NCI-H2029 treated with DMSO at 0.1 percent for 48 hours (cell line): Measurements from ENCODE around the gene SBNO1.
"Not testable (repeated sequence)": the region's sequence is repeated elsewhere in the genome, so short reads cannot be mapped to it uniquely, and the experiment has no call there.

Experiments
- DNase-seq: peaks from one replicate; lab custom pipeline; 2025; lab: John Stamatoyannopoulos, UW

Gene SBNO1

DNA sequence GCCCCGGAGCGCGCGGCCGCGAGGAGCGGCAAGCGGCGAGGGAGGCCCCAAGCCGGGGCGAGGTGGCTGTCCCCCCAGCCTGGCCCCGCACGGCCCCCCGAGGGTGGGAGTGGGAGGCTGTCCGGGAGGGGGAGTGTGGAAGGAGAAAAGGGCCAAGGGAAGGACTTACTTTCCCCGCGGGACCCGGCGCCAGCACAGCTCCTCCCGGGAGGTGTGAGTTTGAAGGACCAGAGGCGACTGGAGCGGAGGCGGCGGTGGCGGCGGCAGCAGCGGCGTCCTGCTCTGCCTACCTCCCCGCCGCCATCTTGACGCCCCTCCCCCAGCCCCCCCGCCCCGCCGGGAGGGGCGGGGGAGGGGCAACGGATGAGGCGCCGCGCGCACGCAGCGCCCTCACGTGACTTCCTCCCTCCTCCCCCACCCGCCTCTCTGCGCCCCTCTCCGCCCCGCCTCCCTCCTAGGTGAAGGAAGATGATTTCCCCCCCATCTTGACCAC lies at the start of gene SBNO1:
Gene SBNO1, minus strand, starts transcription at position 316 of the 493 bp plus-strand sequence. CDS start 14,406 bp downstream, outside the sequence.
- peak; percentile 88 for DNase-seq

DNA sequence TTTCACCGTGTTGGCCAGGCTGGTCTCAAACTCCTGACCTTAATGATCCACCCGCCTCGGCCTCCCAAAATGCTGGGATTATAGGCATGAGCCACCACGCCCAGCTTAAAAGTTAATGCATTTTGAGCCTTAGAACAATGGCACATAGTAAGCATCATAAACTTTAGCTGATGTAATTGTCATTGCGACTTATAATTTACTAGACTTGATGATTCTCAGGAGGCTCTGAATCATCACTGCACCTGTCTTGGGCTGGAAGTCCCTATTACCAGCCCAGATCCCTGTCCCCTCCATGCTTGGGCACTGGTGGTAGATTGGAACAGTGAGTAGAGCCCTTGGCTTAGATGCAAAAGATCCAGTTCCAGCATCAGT lies 45.4 kb upstream of the SBNO1 start:
- no peak for DNase-seq

DNA sequence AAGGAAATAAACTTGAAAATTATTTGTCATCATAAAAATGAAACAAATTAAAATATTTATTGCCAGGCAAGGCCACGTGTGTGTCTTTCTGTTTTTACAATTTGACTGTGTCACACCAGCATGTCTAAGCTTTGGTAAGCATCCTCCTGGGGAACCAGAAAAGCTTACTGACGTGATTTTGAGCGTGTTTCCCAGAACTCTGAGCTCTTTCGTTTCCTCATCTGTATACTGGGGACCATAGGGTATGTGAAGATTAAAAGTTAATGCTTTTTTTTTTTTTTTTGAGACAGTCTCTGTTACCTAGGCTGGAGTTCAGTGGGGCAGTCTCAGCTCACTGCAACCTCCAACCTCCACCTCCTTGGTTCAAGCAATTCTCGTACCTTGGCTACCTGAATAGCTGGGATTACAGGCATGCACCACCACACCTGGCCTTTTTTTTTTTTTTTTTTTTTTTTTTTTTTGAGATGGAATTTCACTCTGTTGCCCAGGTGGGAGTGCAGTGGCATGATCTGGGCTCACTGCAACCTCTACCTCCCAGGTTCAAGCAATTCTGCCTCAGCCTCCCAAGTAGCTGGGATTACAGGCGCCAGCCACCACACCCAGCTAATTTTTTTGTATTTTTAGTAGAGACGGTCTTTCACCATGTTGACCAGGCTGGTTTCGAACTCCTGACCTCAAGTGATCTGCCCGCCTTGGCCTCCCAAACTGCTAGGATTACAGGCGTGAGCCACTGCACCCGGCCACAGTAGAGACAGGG lies 44.8 kb upstream of the SBNO1 start:
- DNase-seq = not testable (repeated sequence)

DNA sequence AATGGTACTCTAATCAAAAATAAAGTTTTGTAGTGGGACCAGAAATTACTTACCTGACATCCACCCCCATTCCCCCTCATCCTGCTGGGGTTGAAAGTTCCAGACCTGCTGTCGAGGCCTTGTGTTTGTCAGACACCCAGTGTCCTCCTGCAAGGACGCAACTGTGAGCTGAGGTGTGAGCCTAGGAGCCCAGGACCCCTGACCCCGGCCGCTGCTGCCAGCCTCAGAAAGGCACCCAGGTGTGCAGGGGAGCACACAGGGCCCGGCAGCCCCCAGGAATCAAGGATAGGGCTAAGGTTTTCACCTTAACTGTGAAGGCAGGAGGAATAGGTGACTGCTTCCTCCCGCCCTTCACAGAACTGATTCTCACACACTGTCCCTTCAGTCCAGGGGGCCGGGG lies 44.0 kb upstream of the SBNO1 start:
- DNase-seq = not testable (repeated sequence)

DNA sequence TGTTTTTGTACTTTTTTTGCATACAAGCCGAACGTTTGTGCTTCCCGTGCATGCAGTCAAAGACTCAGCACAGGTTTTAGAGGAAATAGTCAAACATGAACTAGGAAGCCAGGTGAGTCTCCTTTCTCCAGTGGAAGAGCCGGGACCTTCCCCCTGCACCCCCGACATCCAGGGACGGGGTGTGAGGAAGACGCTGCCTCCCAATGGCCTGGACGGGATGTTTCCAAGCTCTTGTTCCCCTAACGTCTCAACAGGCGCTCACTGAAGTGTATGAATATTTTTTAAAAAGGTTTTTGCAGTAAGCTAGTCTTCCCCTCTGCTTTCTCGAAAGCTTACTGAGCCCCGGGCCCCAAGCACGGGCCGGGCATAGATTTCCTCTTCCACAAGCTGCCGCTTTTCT lies 43.3 kb upstream of the SBNO1 start:
- DNase-seq = not testable (repeated sequence)

DNA sequence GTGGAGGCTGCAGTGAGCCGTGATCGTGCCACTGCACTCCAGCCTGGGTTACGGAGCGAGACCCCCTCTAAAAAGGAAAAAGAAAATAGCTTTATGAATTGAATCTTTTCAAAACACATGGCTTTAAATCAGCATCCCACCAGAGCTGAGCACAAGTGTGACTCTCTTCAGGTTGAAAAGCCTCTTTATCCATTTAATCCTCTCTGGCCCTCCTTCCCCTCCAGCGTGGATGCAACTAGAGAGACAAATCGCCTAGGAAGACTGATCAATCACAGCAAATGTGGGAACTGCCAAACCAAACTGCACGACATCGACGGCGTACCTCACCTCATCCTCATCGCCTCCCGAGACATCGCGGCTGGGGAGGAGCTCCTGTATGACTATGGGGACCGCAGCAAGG lies 42.6 kb upstream of the SBNO1 start:
- DNase-seq = not testable (repeated sequence)

DNA sequence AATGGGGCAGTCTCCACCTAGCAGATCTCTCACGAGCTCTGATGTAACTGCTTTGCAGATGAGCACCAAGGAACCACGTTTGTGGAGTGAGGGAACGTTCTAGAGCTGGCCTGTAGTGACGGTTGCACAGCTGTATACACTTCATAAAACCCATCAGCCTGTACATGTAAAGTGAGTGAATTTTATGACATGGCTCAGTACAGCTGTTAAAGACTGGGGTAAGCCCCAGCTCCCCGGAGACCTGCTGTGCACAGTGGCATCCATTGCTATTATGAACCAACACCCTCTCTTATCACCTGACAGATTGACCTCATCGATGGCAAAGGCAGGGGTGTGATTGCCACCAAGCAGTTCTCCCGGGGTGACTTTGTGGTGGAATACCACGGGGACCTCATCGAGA lies 39.9 kb upstream of the SBNO1 start:
- DNase-seq = no peak

DNA sequence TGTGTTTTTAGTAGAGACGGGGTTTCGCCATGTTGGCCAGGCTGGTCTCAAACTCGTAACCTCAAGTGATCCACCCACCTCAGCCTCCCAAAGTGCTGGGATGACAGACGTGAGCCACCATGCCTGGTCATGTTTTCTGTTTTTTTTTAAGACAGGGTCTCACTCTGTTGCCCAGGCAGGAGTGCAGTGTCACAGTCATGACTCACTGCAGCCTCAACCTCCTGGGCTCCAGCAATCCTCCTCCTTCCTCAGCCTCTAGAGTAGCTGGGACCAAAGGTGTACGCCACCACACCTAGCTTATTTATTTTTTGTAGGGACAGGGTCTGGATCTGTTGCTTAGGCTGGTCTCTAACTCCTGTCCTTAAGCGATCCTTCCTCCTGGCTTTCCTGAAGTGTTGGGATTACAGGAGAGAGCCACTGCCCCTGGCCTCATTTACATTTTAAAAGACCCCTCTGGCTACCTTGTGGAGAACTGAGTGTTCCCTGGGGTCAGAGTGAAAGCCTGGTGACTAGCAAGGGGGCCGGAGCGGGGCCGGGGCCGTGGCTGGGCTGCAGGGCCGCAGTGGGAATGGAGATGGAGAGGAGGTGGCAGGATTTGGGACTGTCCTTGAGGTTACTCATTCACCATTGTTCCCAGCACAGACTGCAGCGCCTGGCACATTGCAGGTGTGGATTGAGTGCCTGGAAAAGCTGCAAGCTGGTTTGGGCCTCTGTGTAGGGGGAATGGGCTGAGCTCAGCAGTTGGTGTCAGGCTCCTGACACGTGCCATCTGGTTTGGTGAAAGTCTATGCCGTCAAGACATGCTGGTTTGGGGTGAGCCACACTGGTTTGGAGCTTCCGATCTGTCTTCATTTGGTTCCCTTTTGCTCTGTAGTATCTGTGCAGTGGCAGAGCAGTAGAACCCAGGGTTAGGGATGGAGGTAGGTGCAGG lies 37.4 kb upstream of the SBNO1 start:
- DNase-seq = no peak

DNA sequence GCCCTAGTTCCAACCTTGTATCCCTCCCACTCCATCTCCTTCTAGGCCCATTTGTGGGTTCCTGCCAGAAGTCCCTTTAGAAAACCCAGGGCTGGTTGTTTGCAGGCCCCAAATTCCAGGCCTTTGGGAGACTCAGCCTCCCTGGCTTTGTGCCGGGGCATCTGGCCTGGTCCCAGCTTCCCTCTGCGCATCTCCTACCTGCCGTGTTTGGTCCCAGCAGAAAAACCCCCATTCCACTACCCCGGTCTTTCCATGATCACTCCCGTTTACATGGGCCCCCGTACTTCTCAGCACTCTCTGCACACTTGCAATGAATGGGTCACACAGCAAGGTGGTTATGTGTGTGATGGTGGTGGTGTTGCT lies 34.6 kb upstream of the SBNO1 start:
- DNase-seq = no peak

DNA sequence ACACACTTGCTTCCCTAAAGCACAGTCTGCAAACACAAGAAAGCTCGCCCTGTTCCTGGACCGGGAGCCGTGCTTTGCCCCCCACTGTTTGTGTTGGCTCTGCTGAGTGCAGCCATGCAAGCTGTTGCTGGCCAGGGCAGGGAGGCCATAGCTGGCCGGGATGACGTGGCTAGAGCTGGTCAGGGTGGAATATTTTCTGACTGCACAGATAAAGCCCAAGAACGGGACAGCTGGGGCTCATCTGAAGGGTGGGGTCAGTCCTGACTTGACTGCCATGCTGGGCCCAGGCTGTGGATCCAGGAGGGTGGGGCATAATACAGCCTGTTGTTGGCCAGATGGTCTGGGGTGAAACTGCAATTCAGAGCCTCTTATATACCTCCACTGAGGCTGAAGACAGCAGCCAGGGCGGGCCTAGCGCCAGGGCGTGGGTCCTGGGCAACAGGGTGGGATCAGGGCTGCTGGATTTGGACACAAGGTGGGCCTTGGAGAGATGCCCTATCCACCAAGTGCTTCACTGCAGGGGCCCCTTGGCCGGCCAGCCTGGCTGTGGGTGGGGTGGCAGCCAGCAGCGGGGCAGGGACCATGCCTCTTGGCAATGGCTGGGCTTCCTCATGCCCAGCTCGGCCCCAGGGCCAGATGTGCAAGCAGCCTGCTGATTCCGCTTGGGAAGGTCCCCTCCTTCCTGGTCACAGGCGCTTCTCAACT lies 34.1 kb upstream of the SBNO1 start:
- DNase-seq = no peak

DNA sequence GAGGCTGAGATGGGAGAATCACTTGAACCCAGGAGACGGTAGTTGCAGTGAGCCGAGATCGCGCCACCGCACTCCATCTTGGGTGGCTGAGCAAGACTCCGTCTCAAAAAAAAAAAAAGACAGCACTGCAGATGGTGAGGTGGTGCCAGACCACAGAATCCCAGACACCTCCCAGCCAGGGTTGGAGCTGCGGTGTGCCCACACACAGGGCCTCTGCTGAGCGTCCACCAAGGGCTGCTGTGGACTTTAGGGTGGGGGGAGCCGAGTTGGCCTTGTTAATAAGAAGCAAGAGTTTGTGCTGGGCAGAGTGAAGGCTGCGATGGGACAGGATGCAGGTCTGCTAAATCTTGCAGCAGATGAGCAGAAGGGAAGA lies 33.5 kb upstream of the SBNO1 start:
- DNase-seq = no peak

DNA sequence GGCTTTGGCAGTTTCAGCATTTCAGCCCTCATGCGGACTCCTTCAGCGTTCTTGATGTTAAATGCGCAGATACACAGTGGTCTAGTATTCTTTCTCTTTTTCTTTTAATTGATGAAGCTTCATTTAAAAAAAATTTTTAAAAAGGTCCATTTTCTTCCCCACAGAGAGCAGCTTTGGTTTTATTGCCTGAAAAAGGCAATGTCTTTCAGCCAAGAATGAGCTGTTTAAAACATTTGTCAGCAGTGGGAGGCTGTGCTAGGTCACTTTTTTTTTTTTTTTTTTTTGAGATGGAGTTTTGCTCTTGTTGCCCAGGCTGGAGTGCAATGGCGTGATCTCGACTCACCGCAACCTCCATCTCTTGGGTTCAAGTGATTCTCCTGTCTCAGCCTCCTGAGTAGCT lies 32.8 kb upstream of the SBNO1 start:
- DNase-seq = no peak

DNA sequence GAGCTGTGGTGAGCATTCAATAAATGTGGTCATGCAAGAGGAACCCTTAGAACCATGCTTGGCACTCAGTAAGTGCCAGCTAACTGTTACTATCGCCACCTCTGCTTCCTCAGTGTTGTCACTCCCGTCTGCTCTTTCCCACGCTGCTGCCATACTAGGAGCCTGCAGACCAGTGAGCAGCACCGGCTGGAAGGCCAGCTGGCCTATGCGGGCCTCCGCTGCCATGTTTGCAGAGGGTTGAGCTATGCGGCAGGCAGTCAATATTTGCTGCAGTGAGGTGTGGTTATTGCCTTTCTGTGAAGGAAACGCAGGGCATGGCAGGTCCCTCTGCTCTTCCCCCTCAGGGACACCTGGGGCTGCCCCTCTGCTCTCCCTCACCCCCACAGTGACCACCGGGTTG lies 32.3 kb upstream of the SBNO1 start:
- DNase-seq = no peak

DNA sequence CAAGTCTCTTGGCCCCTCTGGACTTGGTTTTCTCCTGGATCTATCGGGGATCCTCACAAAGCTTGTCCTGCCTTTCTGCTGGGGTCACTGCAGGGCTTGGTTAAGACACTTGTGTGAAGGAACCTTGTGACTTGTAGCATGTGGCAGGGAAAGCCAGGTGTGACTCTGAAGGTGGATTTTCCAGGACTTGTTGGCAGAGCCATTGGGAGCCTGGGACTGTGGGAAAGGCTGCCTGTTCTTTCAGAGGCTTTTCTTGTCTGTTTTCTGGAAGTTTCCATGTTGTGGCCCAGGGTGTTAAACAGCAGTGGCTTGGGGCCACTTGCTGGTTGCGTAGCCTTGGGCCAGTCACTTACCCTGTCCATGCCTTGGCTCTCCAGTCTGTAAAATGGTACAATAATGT lies 31.9 kb upstream of the SBNO1 start:
- DNase-seq = no peak

DNA sequence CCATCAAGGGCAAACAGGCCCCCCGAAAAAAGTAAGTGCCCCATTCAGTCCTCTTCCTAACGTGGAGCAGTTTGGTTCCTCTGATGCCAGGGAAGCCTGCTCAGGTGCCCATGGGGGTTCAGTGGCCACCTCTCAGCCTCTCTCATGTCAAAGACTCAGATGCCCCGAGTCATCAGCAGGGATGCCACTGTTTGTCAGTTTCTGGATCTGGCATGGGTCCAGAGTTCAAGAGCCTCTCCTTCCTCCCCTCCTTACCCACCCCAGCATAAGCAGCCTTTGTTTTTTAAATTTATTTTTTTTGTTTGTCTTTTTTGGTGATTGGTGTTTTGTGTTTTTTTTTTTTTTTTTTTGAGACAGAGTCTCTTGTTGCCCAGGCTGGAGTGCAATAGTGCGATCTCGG lies 30.6 kb upstream of the SBNO1 start:
- DNase-seq = peak; percentile 1

DNA sequence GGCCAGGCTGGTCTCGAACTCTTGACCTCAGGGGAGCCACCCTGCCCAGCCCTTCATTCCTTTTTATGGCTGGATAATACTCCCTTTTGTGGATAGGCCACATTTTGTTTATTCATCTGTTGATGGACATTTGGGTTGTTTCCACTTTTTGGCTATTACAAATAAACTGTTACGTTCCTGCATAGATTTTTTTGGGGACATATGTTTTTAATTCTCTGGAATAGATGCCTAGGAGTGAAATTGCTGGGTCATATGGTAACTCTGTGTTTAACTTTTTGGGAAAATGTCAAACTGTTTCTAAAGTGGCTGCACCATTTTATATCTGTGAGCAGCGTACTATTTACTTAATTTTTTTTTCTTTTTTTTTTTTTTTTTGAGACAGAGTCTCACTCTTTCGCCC lies 29.1 kb upstream of the SBNO1 start:
- DNase-seq = no peak

DNA sequence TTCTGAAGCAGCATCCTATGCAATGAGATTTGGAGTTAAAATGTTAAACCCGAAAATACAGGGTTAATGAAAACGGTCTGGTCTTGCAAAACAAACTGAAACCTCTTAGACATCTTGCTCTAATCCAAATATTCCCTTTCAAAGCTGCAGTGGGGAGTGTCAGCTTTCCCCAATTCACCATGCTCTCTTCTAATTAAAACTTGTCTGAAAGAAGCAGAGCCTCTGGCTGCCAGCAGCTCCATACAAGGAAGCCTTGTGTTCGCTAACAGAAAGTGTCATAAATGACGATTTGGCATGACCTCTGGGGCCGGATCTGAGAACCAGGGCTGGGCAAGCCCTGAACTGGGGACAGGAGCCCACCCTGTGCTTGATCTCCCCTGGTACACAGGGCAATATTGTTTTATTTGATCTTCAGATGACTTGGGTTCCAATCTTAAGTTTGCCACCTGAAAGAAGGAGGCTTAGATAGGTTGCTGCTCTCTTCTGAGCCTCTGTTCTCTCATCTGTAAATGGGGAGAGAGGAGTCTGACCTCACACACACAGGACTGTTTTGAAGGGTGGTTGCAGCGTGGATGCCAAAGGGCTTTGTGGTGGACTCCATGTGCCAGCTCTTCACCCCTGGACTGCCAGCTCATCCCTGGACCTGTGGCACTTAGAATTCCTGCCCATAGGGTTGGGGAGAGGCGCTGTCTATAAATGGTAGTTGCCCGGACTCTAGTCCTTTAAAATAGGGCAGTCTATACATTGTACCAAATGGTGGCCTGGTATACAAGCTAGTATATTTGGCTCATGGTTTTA lies 27.1 kb upstream of the SBNO1 start:
- no peak for DNase-seq

DNA sequence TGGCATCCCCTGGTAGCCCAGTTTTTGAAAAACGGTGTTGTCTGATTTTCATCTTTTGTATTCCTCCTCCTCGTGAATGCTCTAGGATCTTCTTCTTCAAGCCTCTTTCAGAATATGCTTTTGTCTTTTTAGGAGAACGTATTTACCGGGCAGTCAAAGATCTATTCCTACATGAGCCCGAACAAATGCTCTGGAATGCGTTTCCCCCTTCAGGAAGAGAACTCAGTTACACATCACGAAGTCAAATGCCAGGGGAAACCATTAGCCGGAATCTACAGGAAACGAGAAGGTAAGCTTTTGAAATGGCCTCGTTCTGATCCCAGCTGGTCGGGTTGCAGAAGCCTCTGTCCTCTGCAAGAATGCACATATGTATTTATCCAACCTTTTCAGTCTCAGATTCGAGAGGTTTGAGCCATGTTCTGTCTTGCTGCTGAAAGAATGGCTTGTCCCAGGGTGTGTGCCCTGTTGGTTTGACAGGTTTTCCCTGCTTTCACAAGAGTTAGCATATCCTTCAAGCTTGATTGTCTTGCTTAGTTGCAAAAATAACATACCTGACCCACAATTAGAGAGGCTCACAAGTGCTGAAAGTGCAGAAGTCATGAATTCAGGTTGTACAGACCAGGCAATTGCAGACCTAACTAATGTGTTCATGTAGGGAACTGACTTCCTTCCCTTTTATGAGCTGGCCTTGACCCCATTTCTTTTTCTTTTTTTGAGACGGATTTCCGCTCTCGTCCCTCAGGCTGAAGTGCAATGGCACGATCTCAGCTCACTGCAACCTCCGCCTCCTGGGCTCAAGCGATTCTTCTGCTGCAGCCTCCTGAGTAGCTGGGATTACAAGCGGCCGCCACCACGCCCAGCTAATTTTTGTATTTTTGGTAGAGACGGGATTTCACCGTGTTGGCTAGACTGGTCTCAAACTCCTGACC lies 26.1 kb upstream of the SBNO1 start:
- no peak for DNase-seq

DNA sequence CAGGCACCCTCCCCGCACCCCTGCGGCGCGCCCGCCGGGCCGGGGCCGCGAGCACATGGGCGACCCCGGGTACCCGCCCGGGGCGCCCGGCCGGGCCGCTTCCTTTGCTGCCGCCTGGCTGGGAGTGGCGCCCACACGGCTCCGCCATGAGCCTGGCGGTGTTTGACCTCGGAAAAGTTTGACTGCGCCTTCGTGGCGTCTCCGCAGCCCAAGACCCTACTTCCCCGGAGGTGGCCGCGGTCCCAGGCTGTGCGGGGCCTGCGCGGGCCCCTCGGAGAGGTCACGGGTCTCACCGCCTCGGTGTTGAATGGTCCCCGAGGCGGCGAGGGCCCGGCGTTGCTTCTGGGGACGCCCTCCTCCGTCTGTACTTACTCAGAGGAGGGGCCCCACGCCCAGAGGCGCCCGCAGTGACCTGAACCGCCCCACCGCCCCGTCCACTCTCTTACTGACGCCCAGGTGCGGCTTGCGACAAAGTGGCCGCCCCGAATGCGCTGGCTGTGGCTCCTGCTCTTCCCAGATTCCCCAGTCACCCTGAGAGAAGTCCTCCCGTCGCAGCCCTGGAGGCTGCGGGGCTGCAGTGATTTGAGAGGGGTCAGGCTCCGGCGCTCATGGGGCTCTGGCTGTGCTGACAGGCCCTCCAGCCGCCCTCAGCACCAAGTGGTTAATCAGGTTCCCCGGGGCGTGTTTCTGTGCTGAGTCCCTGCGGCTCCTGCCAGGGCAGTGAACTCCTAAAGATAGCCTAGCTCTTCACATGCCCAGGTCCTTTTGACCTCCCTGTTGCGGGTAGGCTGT lies 25.1 kb upstream of the SBNO1 start:
- DNase-seq = no peak
